Gastroesophageal sphincter (tissue), 3 donors: ENCODE data around the gene NT5M.

ENCODE experiments used
- CTCF ChIP-seq, 4 experiments: fragments of 200-600 bp in 2 of 4; fragments of 450-650 bp in 2 of 4; sonication (generic) in 1 of 4; IDR thresholded peaks; one replicate each; pipeline ENCODE4 v1.5.1; 2017 to 2019; ENCODE audit warnings: antibody characterized with exemption in 4 of 4, mild to moderate bottlenecking in 2 of 4, moderate library complexity in 2 of 4
- POLR2A ChIP-seq, 2 donors: fragments of 450-650 bp; IDR thresholded peaks; one replicate each; pipeline ENCODE4 v1.6.1; 2017; ENCODE audit warnings: antibody characterized with exemption in 2 of 2, mild to moderate bottlenecking in 2 of 2, moderate library complexity in 1 of 2

DNA sequence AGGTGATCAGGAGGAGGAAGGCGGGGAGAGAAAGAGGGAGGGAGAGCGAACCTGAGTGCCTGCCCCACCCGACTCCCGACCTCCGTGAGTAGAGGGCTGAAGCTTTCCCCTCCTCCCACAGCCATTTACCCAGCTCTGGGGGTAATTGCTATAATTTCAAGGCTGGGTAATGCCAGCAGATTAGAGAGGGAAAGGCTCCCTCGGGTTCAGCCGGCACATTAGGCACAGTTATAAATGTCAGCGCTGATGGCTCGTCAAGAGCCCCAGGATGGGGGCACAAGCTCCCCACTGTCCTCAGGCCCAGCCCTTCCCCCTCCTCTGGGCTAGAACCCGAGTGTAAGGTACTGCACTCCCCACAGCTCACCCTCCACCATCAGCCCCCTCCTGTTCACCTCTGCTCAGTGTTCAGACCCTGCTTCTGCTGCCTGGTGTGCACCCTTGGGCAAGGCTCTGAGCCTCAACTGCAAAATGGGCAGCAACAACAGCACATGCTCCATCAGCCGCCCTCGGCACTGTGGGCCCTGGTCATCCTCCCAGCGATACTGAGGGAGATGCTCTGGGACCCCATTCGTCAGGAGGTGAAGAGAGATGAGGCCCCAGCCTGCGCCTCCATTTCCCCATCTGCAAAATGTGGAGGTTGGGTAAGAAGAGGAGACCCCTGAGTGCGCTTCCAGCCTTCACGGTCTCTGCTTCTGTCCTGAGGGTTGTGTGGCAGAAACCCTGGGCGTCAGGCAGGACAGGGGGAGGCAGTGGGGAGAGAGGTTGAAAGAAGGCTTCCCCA, 77.2 kb downstream of the NT5M start:
- TF ChIP-seq CTCF (IDR thresholded peaks at IDR 0.05) (no peak), POLR2A (IDR thresholded peaks at IDR 0.05) (no peak)
